Omental fat pad (tissue), 4 donors: ENCODE results near the gene SORCS2. TPM values are rescaled to one million over a fixed set of nuclear protein-coding genes. Genes with fewer than 3 reads are reported as not detected.

Experiments
- ATAC-seq: fragments of 150-250 bp; one replicate; pipeline ENCODE4 v1.9.1; 2016; ENCODE audit warnings: mild to moderate bottlenecking, moderate library complexity; ENCODE audit not compliant: low FRiP score
- DNase-seq: peaks from one replicate; pipeline ENCODE4 v3.0.0-alpha.2; 2019; ENCODE audit warnings: low spot score
- CTCF ChIP-seq, 3 donors: fragments of 450-650 bp; IDR thresholded peaks; one replicate each; pipeline ENCODE4 v1.5.1; 2016 to 2017; ENCODE audit warnings: antibody characterized with exemption in 3 of 3, mild to moderate bottlenecking in 3 of 3, moderate library complexity in 2 of 3
- total RNA-seq, 4 donors: library from RNA; depleted of rRNA; stranded (reverse); fragments of >200 nt; gene quantifications; one replicate each; pipeline ENCODE4 v1.1.0, GENCODE V29; 2016

SORCS2 gene
- total RNA-seq, 4 donors from 2014 or later: 0.63 to 4.6 (median 1.2) TPM

GRCh38 chr4:7691061-7691460 is 498.7 kb downstream of the SORCS2 start:
- ATAC-seq (no peak), DNase-seq (no peak)
- no peak for TF ChIP-seq CTCF (IDR thresholded peaks at IDR 0.05)

- ATAC-seq (no peak), DNase-seq (no peak)
- TF ChIP-seq CTCF (IDR thresholded peaks at IDR 0.05): no peak
Measured at GRCh38 chr4:7691982-7692381, 499.6 kb downstream of the SORCS2 start.

- no peak for ATAC-seq
- TF ChIP-seq CTCF (IDR thresholded peaks at IDR 0.05): no peak
Measured at GRCh38 chr4:7692451-7693236, 500.3 kb downstream of the SORCS2 start.

GRCh38 chr4:7693237-7693608 is 500.9 kb downstream of the SORCS2 start:
- ATAC-seq (no peak), DNase-seq (no peak)
- no peak for TF ChIP-seq CTCF (IDR thresholded peaks at IDR 0.05)

More at GRCh38 chr4:7692451-7693236, 500.3 kb downstream of the SORCS2 start:
- no peak for DNase-seq

GRCh38 chr4:7693711-7694110 is 501.4 kb downstream of the SORCS2 start:
- no peak for TF ChIP-seq CTCF (IDR thresholded peaks at IDR 0.05)
- ATAC-seq: no peak
- DNase-seq: no peak

GRCh38 chr4:7694324-7694723 is 502.0 kb downstream of the SORCS2 start:
- no peak for TF ChIP-seq CTCF (IDR thresholded peaks at IDR 0.05)
- DNase-seq: no peak
- ATAC-seq: no peak

GRCh38 chr4:7697343-7697742 is 505.0 kb downstream of the SORCS2 start:
- DNase-seq (no peak), ATAC-seq (no peak)
- no peak for TF ChIP-seq CTCF (IDR thresholded peaks at IDR 0.05)
